Measurements from ENCODE around the gene ARPC2. TPM values are rescaled to one million over a fixed set of nuclear protein-coding genes. Genes with fewer than 3 reads are reported as not detected.

Gene ARPC2
- total and polyA plus RNA-seq, 8 donors = 92.1 to 456 (median 256) TPM

GRCh38 chr2:218262631-218263586 is 45.9 kb downstream of the ARPC2 start:
- Histone ChIP-seq H3K4me1 (peaks cover 76 to 99% (median 98%) of the 10 kb centered on the region in 4 donors), H3K9me3 (no peaks in the 10 kb centered on the region), H3K4me3 (peak overlapping the region in 1 of 4 donors; percentile 28), H3K27me3 (no peaks in the 10 kb centered on the region), H3K36me3 (peaks cover 24 to 55% (median 54%) of the 10 kb centered on the region in 4 donors), H3K27ac (peak overlapping the region; percentile 78 to 89 (median 86))
- intact Hi-C loops (cut with DNase I; ENCODE audit: low total_unique reads) = loop anchor here (10.0 kb wide), 1 partner anchor 78 kb away; no protein-coding TSS in a partner anchor
- TF ChIP-seq POLR2A (IDR thresholded peaks at IDR 0.05) (no peak), CTCF (IDR thresholded peaks at IDR 0.05) (no peak), EP300 (IDR thresholded peaks at IDR 0.05) (no peak), POLR2AphosphoS5 (IDR thresholded peaks at IDR 0.05) (no peak)
- DNase-seq = no peak
- 73 to 85% (median 81%) methylated on average over 33 to 39 of the region's 39 CpGs for WGBS, 5 donors

- H3K27ac ChIP-seq = peak overlapping the region; percentile 78 to 89 (median 86)
- WGBS, 5 donors = 37 to 51% (median 41%) methylated on average over 16 to 17 of the region's 17 CpGs
- peaks cover 24 to 58% (median 56%) of the 10 kb centered on the region in 4 donors for H3K36me3 ChIP-seq
- H3K27me3 ChIP-seq = no peaks in the 10 kb centered on the region
- DNase-seq = peak in 1 of 2 donors; percentile 76
- peak overlapping the region in 1 of 4 donors; percentile 28 for H3K4me3 ChIP-seq
- TF ChIP-seq POLR2AphosphoS5 (IDR thresholded peaks at IDR 0.05) (no peak), POLR2A (IDR thresholded peaks at IDR 0.05) (no peak)
- H3K4me1 ChIP-seq = peaks cover 73 to 100% (median 99%) of the 10 kb centered on the region in 4 donors
- intact Hi-C loops (cut with DNase I; ENCODE audit: low total_unique reads) = loop anchor here (10.0 kb wide), 1 partner anchor 79 kb away; no protein-coding TSS in a partner anchor
- H3K9me3 ChIP-seq = no peaks in the 10 kb centered on the region
These were observed 47.0 kb downstream of the ARPC2 start for GRCh38 chr2:218263817-218264641.

GRCh38 chr2:218264773-218265561 is 48.0 kb downstream of the ARPC2 start:
- H3K4me1 ChIP-seq = peaks cover 67 to 96% (median 94%) of the 10 kb centered on the region in 4 donors
- WGBS, 5 donors = 33 to 56% (median 51%) methylated on average over 21 to 22 of the region's 22 CpGs
- peaks cover 24 to 58% (median 56%) of the 10 kb centered on the region in 4 donors for H3K36me3 ChIP-seq
- peak; percentile 81 to 86 for DNase-seq
- no peaks in the 10 kb centered on the region for H3K9me3 ChIP-seq
- H3K27ac ChIP-seq = peak overlapping the region; percentile 57 to 89 (median 86)
- TF ChIP-seq EP300 (IDR thresholded peaks at IDR 0.05) = no peak
- TF ChIP-seq POLR2A (IDR thresholded peaks at IDR 0.05) = no peak
- TF ChIP-seq POLR2AphosphoS5 (IDR thresholded peaks at IDR 0.05) = peak in 2 of 3 donors; percentile 44 to 49
- no peak for TF ChIP-seq CTCF (IDR thresholded peaks at IDR 0.05)
- H3K27me3 ChIP-seq = no peaks in the 10 kb centered on the region
- H3K4me3 ChIP-seq = peak overlapping the region in 1 of 4 donors; percentile 14
- intact Hi-C loops (cut with DNase I; ENCODE audit: low total_unique reads) = loop anchor here (10.0 kb wide), 1 partner anchor 80 kb away; no protein-coding TSS in a partner anchor

- WGBS, 5 donors = 58 to 75% (median 59%) methylated on average over 8 of the region's 8 CpGs
- intact Hi-C loops (cut with DNase I; ENCODE audit: low total_unique reads) = loop anchor here (10.0 kb wide), 1 partner anchor 81 kb away; no protein-coding TSS in a partner anchor
These were observed 48.6 kb downstream of the ARPC2 start for GRCh38 chr2:218265626-218266025.

More at GRCh38 chr2:218265626-218266025, 48.6 kb downstream of the ARPC2 start:
- no peak for DNase-seq
- H3K36me3 ChIP-seq = peaks cover 24 to 58% (median 56%) of the 10 kb centered on the region in 4 donors
- TF ChIP-seq POLR2A (IDR thresholded peaks at IDR 0.05) (no peak), EP300 (IDR thresholded peaks at IDR 0.05) (no peak), POLR2AphosphoS5 (IDR thresholded peaks at IDR 0.05) (no peak), CTCF (IDR thresholded peaks at IDR 0.05) (no peak)
- peaks cover 61 to 92% (median 87%) of the 10 kb centered on the region in 4 donors for H3K4me1 ChIP-seq
- peak overlapping the region; percentile 57 to 89 (median 86) for H3K27ac ChIP-seq
- no peaks in the 10 kb centered on the region for H3K9me3 ChIP-seq
- H3K4me3 ChIP-seq = peak overlapping the region in 1 of 4 donors; percentile 14
- H3K27me3 ChIP-seq = no peaks in the 10 kb centered on the region

Measured in stomach (tissue), 9 donors.